ENCODE measurements around the gene ABCC1. TPM values are rescaled to one million over a fixed set of nuclear protein-coding genes. Genes with fewer than 3 reads are reported as not detected.
A peak's percentile ranks its signal among the peaks of the same experiment; 100 is the strongest.

Gene ABCC1
- total and polyA plus RNA-seq, 2 of the 4 experiments (the other 2 are of a cell fraction): 39.4 to 66.0 TPM

- ChIA-PET POLR2A (ENCODE audit: unreplicated experiment) (no interaction called here), CTCF (no interaction called here)
- Histone ChIP-seq H3K14ac (replicated peaks; ENCODE audit: low read depth, low read length) (no peak overlapping the region), H4K20me1 (ENCODE audit: insufficient read depth, low read length) (peaks cover 40% of the 10 kb centered on the region), H3K9me1 (ENCODE audit: insufficient read depth, low read length) (peaks cover 36% of the 10 kb centered on the region), H2AK9ac (replicated peaks; ENCODE audit: low read depth, low read length, poor library complexity) (no peak overlapping the region), H3K4me3 (ENCODE audit: insufficient read depth, low read depth, low read length) (no peak overlapping the region), H2BK120ac (ENCODE audit: low read depth, low read length) (no peak overlapping the region), H2BK15ac (ENCODE audit: low read depth, low read length) (no peak overlapping the region), H3K23ac (ENCODE audit: low read depth, low read length) (no peak overlapping the region), H4K91ac (ENCODE audit: insufficient read depth, low read depth, low read length) (no peak overlapping the region), H3K36me3 (ENCODE audit: control insufficient read depth, insufficient read depth, low read length) (peaks cover 67% of the 10 kb centered on the region), H4K5ac (ENCODE audit: low read depth, low read length) (no peak overlapping the region), H2AFZ (replicated peaks; ENCODE audit: low read length, poor library complexity) (no peak overlapping the region), H3K9me3 (ENCODE audit: control insufficient read depth, insufficient read depth, low read length) (no peaks in the 10 kb centered on the region), H3K18ac (ENCODE audit: low read depth, low read length) (no peak overlapping the region), H4K8ac (ENCODE audit: low read depth in 2 of 2, low read length in 2 of 2) (no peak overlapping the region), H2BK5ac (ENCODE audit: low read depth, low read length, poor library complexity, severe bottlenecking) (no peak overlapping the region), H2BK20ac (ENCODE audit: low read depth, low read length) (no peak overlapping the region), H3K4ac (ENCODE audit: low read depth, low read length) (no peak overlapping the region), H3K27ac (ENCODE audit: insufficient read depth, low read length) (no peak overlapping the region), H3K56ac (ENCODE audit: extremely low read depth, insufficient read depth, low read length) (no peak overlapping the region; the same call in 1 of the 2 replicates), H3K4me1 (ENCODE audit: control insufficient read depth, insufficient read depth, low read length) (peaks cover 15% of the 10 kb centered on the region), H3K79me1 (ENCODE audit: low read depth in 1 of 2, low read length in 2 of 2) (peaks cover 33 to 79% of the 10 kb centered on the region in 2 experiments), H3K27me3 (ENCODE audit: control insufficient read depth, insufficient read depth, low read length) (no peaks in the 10 kb centered on the region), H2AK5ac (ENCODE audit: low read depth, low read length) (0 out of 2 replicates have a peak overlapping the region, but pooled peaks have one; percentile 13), H3K4me2 (ENCODE audit: low read depth, low read length) (no peak overlapping the region), H3K9ac (ENCODE audit: low read depth, low read length) (no peak overlapping the region)
- in situ Hi-C loops (cut with MboI; ENCODE audit: low sequenced_read_pairs) (no loop called here), dilution Hi-C loops (cut with HindIII; ENCODE audit: low sequenced_read_pairs, unreplicated experiment) (no loop called here), intact Hi-C loops (cut with micrococcal nuclease) (no loop called here)
- WGBS, 2 experiments (ENCODE audit: extremely low coverage in 2 of 2, insufficient read length in 1 of 2): 100% methylated on average over 1 of the region's 4 CpGs; no CpG with 5 or more reads in 1 of the 2 experiments
- ATAC-seq (ENCODE audit: low read depth) (no peak), DNase-seq (no peak)
- BruUV-seq (replicated peaks): no TSS peak
- TF ChIP-seq MXI1 (IDR thresholded peaks at IDR 0.05; ENCODE audit: borderline replicate concordance, low read depth, low read length) (no peak), BHLHE40 (IDR thresholded peaks at IDR 0.05; ENCODE audit: low read depth, low read length) (no peak), FOS (IDR thresholded peaks at IDR 0.05; ENCODE audit: low read depth, low read length) (no peak), SMC3 (IDR thresholded peaks at IDR 0.05; ENCODE audit: low read depth, low read length) (no peak), NFE2L2 (IDR thresholded peaks at IDR 0.05; ENCODE audit: low read depth, low read length) (no peak), POLR2A (IDR thresholded peaks at IDR 0.05; ENCODE audit: low read depth, low read length) (no peak), MAFK (IDR thresholded peaks at IDR 0.05; ENCODE audit: low read depth, low read length) (no peak), RAD21 (IDR thresholded peaks at IDR 0.05; ENCODE audit: low read length) (no peak), MAZ (IDR thresholded peaks at IDR 0.05; ENCODE audit: borderline replicate concordance, low read depth, low read length) (no peak), CEBPB (IDR thresholded peaks at IDR 0.05; ENCODE audit: low read depth, low read length) (no peak), RFX5 (IDR thresholded peaks at IDR 0.05; ENCODE audit: low read depth, low read length) (no peak)
Observed at GRCh38 chr16:16099320-16099719, 149.9 kb downstream of the ABCC1 start.

All from IMR-90 (cell line).